Lower lobe of right lung (tissue), 2 donors: Measurements from ENCODE around the gene MYL6B. TPM values are rescaled to one million over a fixed set of nuclear protein-coding genes. Genes with fewer than 3 reads are reported as not detected.

ENCODE experiments used
- ATAC-seq, 2 donors: fragments of 200-7000 bp; cut with Tn5 transposase; one replicate each; pipeline ENCODE4 v1.9.1; 2020 to 2022; ENCODE audit warnings: mild to moderate bottlenecking in 2 of 2, moderate library complexity in 2 of 2
- DNase-seq: peaks from one replicate; pipeline ENCODE4 v3.0.0-alpha.2; 2020
- H3K27ac ChIP-seq: fragments of 200-600 bp; one replicate; pipeline ENCODE4 v1.8.0; 2022
- H3K27me3 ChIP-seq: fragments of 200-600 bp; one replicate; pipeline ENCODE4 v1.8.0; 2022; ENCODE audit warnings: low read depth
- H3K36me3 ChIP-seq: fragments of 200-600 bp; one replicate; pipeline ENCODE4 v1.8.0; 2022; ENCODE audit warnings: mild to moderate bottlenecking
- H3K4me1 ChIP-seq: fragments of 200-600 bp; one replicate; pipeline ENCODE4 v1.8.0; 2022
- H3K4me3 ChIP-seq: fragments of 200-600 bp; one replicate; pipeline ENCODE4 v1.8.0; 2022; ENCODE audit warnings: mild to moderate bottlenecking
- H3K9me3 ChIP-seq: fragments of 200-600 bp; one replicate; pipeline ENCODE4 v1.8.0; 2022
- CTCF ChIP-seq: fragments of 200-600 bp; IDR thresholded peaks from one replicate; pipeline ENCODE4 v1.8.0; 2022; ENCODE audit warnings: antibody characterized with exemption, mild to moderate bottlenecking
- intact Hi-C: fragments of 100-400 bp; cut with DNase I; formaldehyde crosslinking; loops from one replicate; pipeline ENCODE4 v1.11.0; 2022
- total RNA-seq: library from RNA; stranded (reverse); fragmentation: NEBNext Ultra II Directional; extraction: Animal tissue kit (Norgen Biotek cat#: 25700); gene quantifications from one replicate; pipeline ENCODE4 v1.2.1, GENCODE V29; 2021
- donor health status: DM: no; HTN: yes; CAD: no; lungs with severe emphysema.

MYL6B gene
- total RNA-seq, 1 donor from 2014 or later = 21.4 TPM

GRCh38 chr12:56162468-56163290, 10.3 kb downstream of the MYL6B start:
- intact Hi-C loops = no loop called here
- Histone ChIP-seq H3K4me3 (no peak overlapping the region), H3K4me1 (peaks cover 39% of the 10 kb centered on the region), H3K27me3 (no peaks in the 10 kb centered on the region), H3K36me3 (peaks cover 84% of the 10 kb centered on the region), H3K27ac (peak overlapping the region; percentile 96), H3K9me3 (no peaks in the 10 kb centered on the region)
- DNase-seq (no peak), ATAC-seq (no peak)
- TF ChIP-seq CTCF = no peak

- no peak for TF ChIP-seq CTCF
Measured at GRCh38 chr12:56163533-56164344, 11.4 kb downstream of the MYL6B start.

GRCh38 chr12:56164345-56164729, 11.9 kb downstream of the MYL6B start:
- Histone ChIP-seq H3K9me3 (no peaks in the 10 kb centered on the region), H3K4me3 (no peak overlapping the region), H3K36me3 (peaks cover 98% of the 10 kb centered on the region), H3K27ac (no peak overlapping the region), H3K27me3 (no peaks in the 10 kb centered on the region), H3K4me1 (peaks cover 38% of the 10 kb centered on the region)
- intact Hi-C loops = no loop called here
- DNase-seq (no peak), ATAC-seq (no peak)
- no peak for TF ChIP-seq CTCF

More at GRCh38 chr12:56163533-56164344, 11.4 kb downstream of the MYL6B start:
- intact Hi-C loops = no loop called here
- peaks cover 39% of the 10 kb centered on the region for H3K4me1 ChIP-seq
- ATAC-seq (no peak), DNase-seq (no peak)
- H3K27me3 ChIP-seq = no peaks in the 10 kb centered on the region
- H3K9me3 ChIP-seq = no peaks in the 10 kb centered on the region
- no peak overlapping the region for H3K4me3 ChIP-seq
- H3K36me3 ChIP-seq = peaks cover 93% of the 10 kb centered on the region
- H3K27ac ChIP-seq = no peak overlapping the region

GRCh38 chr12:56165369-56165768, 13.0 kb downstream of the MYL6B start:
- no peak for DNase-seq

More at GRCh38 chr12:56165369-56165768, 13.0 kb downstream of the MYL6B start:
- Histone ChIP-seq H3K4me3 (no peak overlapping the region), H3K27ac (no peak overlapping the region), H3K36me3 (peaks cover 98% of the 10 kb centered on the region), H3K27me3 (no peaks in the 10 kb centered on the region), H3K9me3 (no peaks in the 10 kb centered on the region), H3K4me1 (peaks cover 28% of the 10 kb centered on the region)
- TF ChIP-seq CTCF = no peak
- peak; percentile 1 to 8 for ATAC-seq
- intact Hi-C loops = no loop called here
